ENCODE data around the gene BRI3.
A peak's percentile ranks its signal among the peaks of the same experiment; 100 is the strongest.

BRI3 gene

DNA sequence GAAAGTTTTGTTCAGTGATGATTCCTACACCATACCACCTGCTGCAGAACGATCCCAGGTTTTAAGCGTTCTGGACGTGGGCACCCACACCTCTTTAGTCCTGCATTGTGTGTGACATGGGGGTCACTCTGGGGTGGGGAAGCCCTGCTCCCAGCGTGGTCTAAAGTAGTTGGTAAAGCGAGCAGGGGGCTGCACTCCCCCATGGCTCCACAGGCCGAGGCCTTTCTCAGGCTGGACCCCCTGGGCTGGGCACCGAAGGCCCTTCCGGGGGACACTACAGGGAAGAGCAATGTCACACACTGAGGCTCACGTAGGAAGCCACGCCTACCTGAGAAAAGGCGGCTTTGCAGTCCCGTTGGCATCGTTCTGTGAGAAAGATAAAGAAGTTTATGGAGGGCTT is 12.3 kb downstream of the BRI3 start:
- TF ChIP-seq, protein P1, sequence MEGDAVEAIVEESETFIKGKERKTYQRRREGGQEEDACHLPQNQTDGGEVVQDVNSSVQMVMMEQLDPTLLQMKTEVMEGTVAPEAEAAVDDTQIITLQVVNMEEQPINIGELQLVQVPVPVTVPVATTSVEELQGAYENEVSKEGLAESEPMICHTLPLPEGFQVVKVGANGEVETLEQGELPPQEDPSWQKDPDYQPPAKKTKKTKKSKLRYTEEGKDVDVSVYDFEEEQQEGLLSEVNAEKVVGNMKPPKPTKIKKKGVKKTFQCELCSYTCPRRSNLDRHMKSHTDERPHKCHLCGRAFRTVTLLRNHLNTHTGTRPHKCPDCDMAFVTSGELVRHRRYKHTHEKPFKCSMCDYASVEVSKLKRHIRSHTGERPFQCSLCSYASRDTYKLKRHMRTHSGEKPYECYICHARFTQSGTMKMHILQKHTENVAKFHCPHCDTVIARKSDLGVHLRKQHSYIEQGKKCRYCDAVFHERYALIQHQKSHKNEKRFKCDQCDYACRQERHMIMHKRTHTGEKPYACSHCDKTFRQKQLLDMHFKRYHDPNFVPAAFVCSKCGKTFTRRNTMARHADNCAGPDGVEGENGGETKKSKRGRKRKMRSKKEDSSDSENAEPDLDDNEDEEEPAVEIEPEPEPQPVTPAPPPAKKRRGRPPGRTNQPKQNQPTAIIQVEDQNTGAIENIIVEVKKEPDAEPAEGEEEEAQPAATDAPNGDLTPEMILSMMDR (IDR thresholded peaks at IDR 0.05; ENCODE audit: control insufficient read depth, extremely low read depth, insufficient read depth) = no peak
- DNase-seq (ENCODE audit: low read depth) = no peak
- H3K4me3 ChIP-seq (ENCODE audit: low read depth, low read length) = no peak overlapping the region

- DNase-seq (ENCODE audit: low read depth) = no peak
- H3K4me3 ChIP-seq (ENCODE audit: low read depth, low read length) = no peak overlapping the region
- TF ChIP-seq, protein P1 (IDR thresholded peaks at IDR 0.05; ENCODE audit: control insufficient read depth, extremely low read depth, insufficient read depth) = no peak
Observed at GRCh38 chr7:98294326-98294725, 12.8 kb downstream of the BRI3 start.

GRCh38 chr7:98294798-98295382 is 13.4 kb downstream of the BRI3 start:
- DNase-seq (ENCODE audit: low read depth) = no peak
- TF ChIP-seq, protein P1 (IDR thresholded peaks at IDR 0.05; ENCODE audit: control insufficient read depth, extremely low read depth, insufficient read depth) = peak; percentile 87

GRCh38 chr7:98295467-98296192 is 14.1 kb downstream of the BRI3 start:
- no peak overlapping the region for H3K4me3 ChIP-seq (ENCODE audit: low read depth, low read length)
- TF ChIP-seq, protein P1 (IDR thresholded peaks at IDR 0.05; ENCODE audit: control insufficient read depth, extremely low read depth, insufficient read depth) = no peak
- DNase-seq (ENCODE audit: low read depth) = peak; percentile 47

More at GRCh38 chr7:98294798-98295382, 13.4 kb downstream of the BRI3 start:
- no peak overlapping the region for H3K4me3 ChIP-seq (ENCODE audit: low read depth, low read length)

GRCh38 chr7:98296833-98297232 is 15.3 kb downstream of the BRI3 start:
- TF ChIP-seq, protein P1 (IDR thresholded peaks at IDR 0.05; ENCODE audit: control insufficient read depth, extremely low read depth, insufficient read depth) = no peak
- no peak for DNase-seq (ENCODE audit: low read depth)
- no peak overlapping the region for H3K4me3 ChIP-seq (ENCODE audit: low read depth, low read length)

- H3K4me3 ChIP-seq (ENCODE audit: low read depth, low read length) = no peak overlapping the region
- no peak for DNase-seq (ENCODE audit: low read depth)
- TF ChIP-seq, protein P1 (IDR thresholded peaks at IDR 0.05; ENCODE audit: control insufficient read depth, extremely low read depth, insufficient read depth) = no peak
Observed at GRCh38 chr7:98297626-98298286, 16.3 kb downstream of the BRI3 start.
